K562 (cell line): ENCODE results near the gene MUC5AC. TPM values are rescaled to one million over a fixed set of nuclear protein-coding genes. Genes with fewer than 3 reads are reported as not detected.

ENCODE experiments used
- ATAC-seq: fragments of 200-7000 bp; cut with Tn5 transposase; 3 replicates; pipeline ENCODE4 v1.9.1; 2020; ENCODE audit warnings: moderate library complexity
- BruUV-seq: library from RNA; stranded (reverse); fragments of 400-500 nt; replicated peaks from 2 replicates; lab custom pipeline; 2021; lab: Mats Ljungman, UMichigan
- CTCF ChIA-PET: fragments of 300-600 bp; formaldehyde crosslinking; extraction: SDS; loops from one replicate; lab custom pipeline; 2021; ENCODE audit warnings: low intra/inter-chr PET ratio; lab: Yijun Ruan, JAX
- POLR2A ChIA-PET: fragments of 300-600, 350-650 bp; sonication (Branson Sonifier 250); formaldehyde crosslinking; extraction: SDS; loops from one replicate; lab custom pipeline; 2021; ENCODE audit warnings: antibody characterized with exemption, inconsistent platforms; lab: Yijun Ruan, JAX
- DNase-seq, 4 experiments: peaks; one replicate each; pipeline versions ENCODE4 v3.0.0 to v3.0.0-alpha.2; 2011 to 2018; ENCODE audit warnings: low spot score in 3 of 4, mixed read lengths in 3 of 4; ENCODE audit errors: extremely low read depth in 1 of 4
- FAIRE-seq: peaks from 2 replicates; lab custom pipeline; 2011; peaks lifted over from hg19 to GRCh38; lab: Jason Lieb, UNC
- H2AFZ ChIP-seq: 2 replicates; pipeline ENCODE4 v1.6.0; 2011; ENCODE audit warnings: low read depth, low read length, control low read depth, inconsistent platforms
- H3K27ac ChIP-seq: fragments of 200-600 bp; 3 replicates; pipeline ENCODE4 v1.8.0; 2011; ENCODE audit warnings: low read depth, mild to moderate bottlenecking, control low read depth, inconsistent platforms, low read length, moderate library complexity, mixed read lengths; ENCODE audit errors: extremely low read depth
- H3K27me3 ChIP-seq, 2 experiments: fragments of 300-600 bp in 1 of 2; 2 replicates in 1 of 2; 3 replicates in 1 of 2; pipeline versions ENCODE4 v1.6.0 to v1.8.0; 2011; ENCODE audit warnings: inconsistent platforms in 2 of 2, low read length in 2 of 2, mild to moderate bottlenecking in 1 of 2, mixed read lengths in 1 of 2, moderate library complexity in 1 of 2; ENCODE audit not compliant: control insufficient read depth in 2 of 2, insufficient read depth in 2 of 2
- H3K36me3 ChIP-seq: fragments of 300-600 bp; 3 replicates; pipeline ENCODE4 v1.8.0; 2011; ENCODE audit warnings: mild to moderate bottlenecking, low read length, inconsistent platforms; ENCODE audit not compliant: control insufficient read depth, insufficient read depth
- H3K4me1 ChIP-seq, 2 experiments: fragments of 200-600 bp in 1 of 2; replicated peaks in 1 of 2; 2 replicates in 1 of 2; 3 replicates in 1 of 2; pipeline versions ENCODE4 v1.5.1 to v1.8.0; 2011; ENCODE audit warnings: inconsistent platforms in 2 of 2, low read length in 2 of 2, mild to moderate bottlenecking in 1 of 2, mixed read lengths in 1 of 2, moderate library complexity in 1 of 2; ENCODE audit not compliant: control insufficient read depth in 2 of 2, insufficient read depth in 2 of 2
- H3K4me2 ChIP-seq: 2 replicates; pipeline ENCODE4 v1.6.1; 2011; ENCODE audit warnings: low read length, control low read depth, inconsistent platforms, mixed read lengths; ENCODE audit not compliant: insufficient read depth
- H3K4me3 ChIP-seq: fragments of 200-600 bp; sonication (generic), shearing (Covaris generic); 2 replicates; pipeline ENCODE4 v1.5.1; 2016; ENCODE audit warnings: control low read depth, inconsistent platforms
- H3K79me2 ChIP-seq: fragments of 200-600 bp; 3 replicates; pipeline ENCODE4 v1.8.0; 2011; ENCODE audit warnings: low read length, inconsistent platforms; ENCODE audit not compliant: control insufficient read depth, insufficient read depth
- H3K9ac ChIP-seq, 2 experiments: 2 replicates each; pipeline versions ENCODE4 v1.6.0 to v1.6.1; 2011; ENCODE audit warnings: low read depth in 2 of 2, low read length in 2 of 2, control low read depth in 1 of 2, inconsistent platforms in 1 of 2, mild to moderate bottlenecking in 1 of 2, mixed read lengths in 1 of 2; ENCODE audit not compliant: insufficient read depth in 1 of 2
- H3K9me1 ChIP-seq: one replicate; pipeline ENCODE4 v1.6.0; 2011; ENCODE audit warnings: inconsistent platforms, mild to moderate bottlenecking, low read length, moderate library complexity; ENCODE audit not compliant: control insufficient read depth, insufficient read depth
- H3K9me3 ChIP-seq: replicated peaks from 2 replicates; pipeline ENCODE4 v1.5.1; 2011; ENCODE audit warnings: low read depth, low read length, inconsistent platforms; ENCODE audit not compliant: control insufficient read depth, insufficient read depth
- H4K20me1 ChIP-seq: replicated peaks from 2 replicates; pipeline ENCODE4 v1.6.1; 2011; ENCODE audit warnings: low read length, inconsistent platforms, mixed read lengths; ENCODE audit not compliant: control insufficient read depth, insufficient read depth
- CSDE1 ChIP-seq, 2 experiments: fragments of 450-650 bp; IDR thresholded peaks; 2 replicates each; pipeline ENCODE4 v1.6.1; 2016; ENCODE audit warnings: mild to moderate bottlenecking in 1 of 2
- EHMT2 ChIP-seq: fragments of 450-650 bp; IDR thresholded peaks from 2 replicates; pipeline ENCODE4 v1.6.1; 2018; ENCODE audit warnings: antibody characterized with exemption
- GABPB1 ChIP-seq: sonication (generic); formaldehyde crosslinking; IDR thresholded peaks from 2 replicates; pipeline ENCODE4 v1.8.0; 2022; ENCODE audit warnings: mild to moderate bottlenecking, missing genetic modification reagents
- GABPB2 ChIP-seq: fragments of 250-450 bp; sonication (Bioruptor Pico); conservative IDR thresholded peaks from 2 replicates; pipeline ENCODE4 v1.5.1; 2021; ENCODE audit warnings: mild to moderate bottlenecking
- KLF13 ChIP-seq: fragments of 450-650 bp; IDR thresholded peaks from 2 replicates; pipeline ENCODE4 v1.6.1; 2016; ENCODE audit warnings: missing genetic modification characterization, low read depth, mild to moderate bottlenecking, missing compliant biosample characterization, moderate library complexity, borderline replicate concordance
- LARP7 ChIP-seq: fragments of 450-650 bp; IDR thresholded peaks from 2 replicates; pipeline ENCODE4 v1.6.1; 2016
- MLX ChIP-seq, 2 experiments: fragments of 450-650 bp in 1 of 2; sonication (generic) in 1 of 2; formaldehyde crosslinking; conservative IDR thresholded peaks; 2 replicates each; pipeline versions ENCODE4 v1.4.0 to v1.8.1; 2020 to 2022; ENCODE audit warnings: mild to moderate bottlenecking in 1 of 2, missing genetic modification reagents in 1 of 2
- PRMT5 ChIP-seq: sonication (generic); formaldehyde crosslinking; IDR thresholded peaks from 2 replicates; pipeline ENCODE4 v1.5.0; 2020; ENCODE audit warnings: missing genetic modification reagents
- TCF3 ChIP-seq: sonication (generic); formaldehyde crosslinking; IDR thresholded peaks from 2 replicates; pipeline ENCODE4 v1.4.0; 2020; ENCODE audit warnings: mild to moderate bottlenecking, missing genetic modification reagents
- XRCC3 ChIP-seq: fragments of 450-650 bp; IDR thresholded peaks from 2 replicates; pipeline ENCODE4 v1.6.1; 2017; ENCODE audit warnings: mild to moderate bottlenecking, moderate library complexity
- ZBTB17 ChIP-seq: fragments of 450-650 bp; formaldehyde crosslinking; IDR thresholded peaks from 2 replicates; pipeline ENCODE4 v1.4.0; 2020; ENCODE audit warnings: mild to moderate bottlenecking
- ZBTB5 ChIP-seq: fragments of 450-650 bp; IDR thresholded peaks from 2 replicates; pipeline ENCODE4 v1.6.1; 2017; ENCODE audit warnings: antibody characterized with exemption
- ZNF197 ChIP-seq: fragments of 200-800 bp; sonication (Bioruptor generic); IDR thresholded peaks from 2 replicates; pipeline ENCODE4 v1.6.1; 2016; ENCODE audit warnings: low read depth, missing genetic modification characterization, missing compliant biosample characterization
- ZNF212 ChIP-seq: fragments of 450-650 bp; formaldehyde crosslinking; IDR thresholded peaks from 2 replicates; pipeline ENCODE4 v1.4.0; 2020; ENCODE audit warnings: mild to moderate bottlenecking
- ZNF584 ChIP-seq: fragments of 200-800 bp; sonication (Bioruptor generic); IDR thresholded peaks from 2 replicates; pipeline ENCODE4 v1.6.1; 2016; ENCODE audit warnings: low read depth, mild to moderate bottlenecking, missing genetic modification characterization, missing compliant biosample characterization
- ZNF830 ChIP-seq: fragments of 250-450 bp; sonication (Bioruptor Pico); IDR thresholded peaks from 2 replicates; pipeline ENCODE4 v1.5.0; 2021; ENCODE audit warnings: mild to moderate bottlenecking
- WGBS: fragments of 100-300 bp; shearing (Covaris generic); methylation state at CpG from one replicate; pipeline ENCODE4 v1.1.6; 2016; ENCODE audit warnings: low coverage, mixed read lengths; ENCODE audit not compliant: insufficient coverage; ENCODE audit errors: missing lambda C conversion rate; 5-methylcytosine and 5-hydroxymethylcytosine counted together
- in situ Hi-C: fragments of 300-500 bp; cut with MboI; formaldehyde crosslinking; loops from 4 replicates; pipeline ENCODE4 v1.15.0; 2018; ENCODE audit warnings: inconsistent platforms, mixed read lengths
- intact Hi-C: fragments of 100-400 bp; cut with micrococcal nuclease; formaldehyde crosslinking; loops from 2 replicates; pipeline ENCODE4 v1.14.2; 2022
- polyA plus RNA-seq, 8 experiments: library from polyadenylated mRNA; depleted of rRNA in 4 of 8; stranded (reverse) in 5 of 8; unstranded in 3 of 8; fragments of >200 nt; fragmentation: Nextera tagmentation in 2 of 8; fragmentation: Illumina TruSeq in 1 of 8; extraction: Ambion mirVana in 2 of 8; extraction: Trizol in 1 of 8; gene quantifications; 2 replicates each; pipeline versions ENCODE4 v1.2.1 to v1.2.3, GENCODE V29; 2011 to 2014; ENCODE audit warnings: inconsistent platforms in 1 of 8, missing spikeins in 1 of 8
- total RNA-seq, 7 experiments: library from RNA; depleted of rRNA in 6 of 7; stranded (reverse); fragments of >200 nt in 6 of 7; fragmentation: Illumina TruSeq in 2 of 7; extraction: Trizol in 2 of 7; gene quantifications; 2 replicates each; pipeline versions ENCODE4 v1.2.1 to v1.2.3, GENCODE V29; 2011 to 2021; ENCODE audit warnings: low replicate concordance in 1 of 7

MUC5AC gene
- total and polyA plus RNA-seq, 9 of the 15 experiments (the other 6 are each of a cell fraction or from before 2014, with no cell fraction given): not detected

GRCh38 chr11:1219446-1219833 lies 61.7 kb downstream of the MUC5AC start:
- whole genome bisulfite sequencing: 2% methylated on average over 10 of the region's 10 CpGs
- no peaks in the 10 kb centered on the region for H3K9me3 ChIP-seq
- H3K79me2 ChIP-seq: no peaks in the 10 kb centered on the region
- no TSS peak for BruUV-seq
- no peaks in the 10 kb centered on the region for H3K36me3 ChIP-seq
- no peak overlapping the region for H2AFZ ChIP-seq
- CTCF ChIA-PET: no interaction called here
- FAIRE-seq (no peak), ATAC-seq (no peak), DNase-seq (no peak)
- H3K4me2 ChIP-seq: no peak overlapping the region
- in situ Hi-C loops (no loop called here), intact Hi-C loops (no loop called here)
- peaks cover 0 to 41% of the 10 kb centered on the region in 2 experiments; a peak in 2 of 5 replicates for H3K4me1 ChIP-seq
- H3K4me3 ChIP-seq: no peak overlapping the region
- TF ChIP-seq PRMT5 (CRISPR knock-in tag) (no peak), ZNF212 (CRISPR knock-in tag) (no peak), ZNF830 (CRISPR knock-in tag) (no peak), GABPB1 (CRISPR knock-in tag) (no peak), EHMT2 (no peak), GABPB2 (CRISPR knock-in tag) (no peak), MLX (CRISPR knock-in tag; conservative IDR thresholded peaks at IDR 0.05) (no peak), ZNF197 (CRISPR knock-in tag) (no peak), KLF13 (no peak), ZBTB17 (no peak), ZNF584 (CRISPR knock-in tag) (no peak), XRCC3 (no peak), ZBTB5 (no peak), CSDE1 (IDR thresholded peaks at IDR 0.05) (no peak), LARP7 (no peak), TCF3 (CRISPR knock-in tag) (no peak)
- H3K27me3 ChIP-seq: peaks cover 0 to 54% of the 10 kb centered on the region in 2 experiments; a peak in 4 of 5 replicates
- H4K20me1 ChIP-seq: no peaks in the 10 kb centered on the region
- H3K9me1 ChIP-seq: no peaks in the 10 kb centered on the region
- no peak overlapping the region for H3K27ac ChIP-seq
- POLR2A ChIA-PET: interaction anchor here (0.6 kb wide), 1 partner anchor 261 kb away, joined by 3 read pairs; no protein-coding TSS in a partner anchor
- H3K9ac ChIP-seq: no peak overlapping the region; a peak in 1 of 4 replicates
